Measurements from ENCODE around the gene GABBR2. TPM values are rescaled to one million over a fixed set of nuclear protein-coding genes. Genes with fewer than 3 reads are reported as not detected.

The GABBR2 gene
- total RNA-seq, 1 experiment from 2014 or later, result 0.23 TPM

- CTCF ChIA-PET, result interaction anchor here (0.7 kb wide), 1 partner anchor 419 kb away, joined by 3 read pairs; no protein-coding TSS in a partner anchor
- Mint-ChIP-seq H3K4me3 (ENCODE audit: unreplicated experiment) (no peak overlapping the region), H3K4me1 (ENCODE audit: low read depth, unreplicated experiment) (peaks cover 7% of the 10 kb centered on the region), H3K36me3 (ENCODE audit: insufficient read depth, unreplicated experiment) (no peaks in the 10 kb centered on the region), H3K9me3 (ENCODE audit: unreplicated experiment) (no peaks in the 10 kb centered on the region), H3K27ac (ENCODE audit: unreplicated experiment) (no peak overlapping the region), H3K27me3 (ENCODE audit: insufficient read depth, unreplicated experiment) (no peaks in the 10 kb centered on the region)
- no peaks in the 10 kb centered on the region for H3K36me3 ChIP-seq (ENCODE audit: control insufficient read depth, insufficient read depth, low read length)
- H3K27me3 ChIP-seq (replicated peaks; ENCODE audit: control insufficient read depth, insufficient read depth, low read length), result no peaks in the 10 kb centered on the region
- peak; percentile 54 to 72 for DNase-seq
- POLR2A ChIA-PET, result no interaction called here
- intact Hi-C loops (cut with micrococcal nuclease; ENCODE audit: unreplicated experiment), result loop anchor here (5.0 kb wide), 1 partner anchor 230 kb away; no protein-coding TSS in a partner anchor
- no peaks in the 10 kb centered on the region for H3K9me3 ChIP-seq
- H3K4me3 ChIP-seq (ENCODE audit: low read depth, low read length), result no peak overlapping the region
- BruUV-seq (replicated peaks), result no TSS peak
- H3K4me1 ChIP-seq, result peaks cover 8% of the 10 kb centered on the region
- no peak for TF ChIP-seq CTCF (IDR thresholded peaks at IDR 0.05; ENCODE audit: insufficient read depth in 1 of 2, low read depth in 1 of 2, low read length in 1 of 2, severe bottlenecking in 1 of 2, unreplicated experiment in 1 of 2)
Observed at GRCh38 chr9:98547606-98548005, 161.1 kb downstream of the GABBR2 start.

- Mint-ChIP-seq H3K9me3 (ENCODE audit: unreplicated experiment) (no peaks in the 10 kb centered on the region), H3K27me3 (ENCODE audit: insufficient read depth, unreplicated experiment) (no peaks in the 10 kb centered on the region), H3K4me1 (ENCODE audit: low read depth, unreplicated experiment) (peaks cover 7% of the 10 kb centered on the region), H3K36me3 (ENCODE audit: insufficient read depth, unreplicated experiment) (no peaks in the 10 kb centered on the region), H3K27ac (ENCODE audit: unreplicated experiment) (no peak overlapping the region), H3K4me3 (ENCODE audit: unreplicated experiment) (no peak overlapping the region)
- no TSS peak for BruUV-seq (replicated peaks)
- Histone ChIP-seq H3K36me3 (ENCODE audit: control insufficient read depth, insufficient read depth, low read length) (no peaks in the 10 kb centered on the region), H3K4me3 (ENCODE audit: low read depth, low read length) (no peak overlapping the region), H3K9me3 (no peaks in the 10 kb centered on the region), H3K27me3 (replicated peaks; ENCODE audit: control insufficient read depth, insufficient read depth, low read length) (no peaks in the 10 kb centered on the region; the same call in 1 of the 2 replicates), H3K4me1 (peaks cover 8% of the 10 kb centered on the region)
- ChIA-PET CTCF (no interaction called here), POLR2A (no interaction called here)
- DNase-seq, result no peak
- intact Hi-C loops (cut with micrococcal nuclease; ENCODE audit: unreplicated experiment), result loop anchor here (5.0 kb wide), 1 partner anchor 232 kb away; no protein-coding TSS in a partner anchor
- no peak for TF ChIP-seq CTCF (IDR thresholded peaks at IDR 0.05; ENCODE audit: insufficient read depth in 1 of 2, low read depth in 1 of 2, low read length in 1 of 2, severe bottlenecking in 1 of 2, unreplicated experiment in 1 of 2)
Observed at GRCh38 chr9:98545021-98545420, 163.7 kb downstream of the GABBR2 start.

GRCh38 chr9:98541684-98542230, 167.0 kb downstream of the GABBR2 start:
- H3K9me3 Mint-ChIP-seq (ENCODE audit: unreplicated experiment), result no peaks in the 10 kb centered on the region
- DNase-seq, result no peak
- Histone ChIP-seq H3K4me3 (ENCODE audit: low read depth, low read length) (no peak overlapping the region), H3K27me3 (replicated peaks; ENCODE audit: control insufficient read depth, insufficient read depth, low read length) (no peaks in the 10 kb centered on the region; the same call in 1 of the 2 replicates), H3K4me1 (no peaks in the 10 kb centered on the region), H3K36me3 (ENCODE audit: control insufficient read depth, insufficient read depth, low read length) (no peaks in the 10 kb centered on the region), H3K9me3 (0 out of 2 replicates have a peak, but pooled peaks cover 4% of the 10 kb centered on the region)
- no TSS peak for BruUV-seq (replicated peaks)
- POLR2A ChIA-PET, result no interaction called here
- H3K4me3 Mint-ChIP-seq (ENCODE audit: unreplicated experiment), result no peak overlapping the region
- H3K4me1 Mint-ChIP-seq (ENCODE audit: low read depth, unreplicated experiment), result no peaks in the 10 kb centered on the region
- no peak for TF ChIP-seq CTCF (IDR thresholded peaks at IDR 0.05; ENCODE audit: insufficient read depth in 1 of 2, low read depth in 1 of 2, low read length in 1 of 2, severe bottlenecking in 1 of 2, unreplicated experiment in 1 of 2)
- CTCF ChIA-PET, result no interaction called here
- H3K27me3 Mint-ChIP-seq (ENCODE audit: insufficient read depth, unreplicated experiment), result no peaks in the 10 kb centered on the region
- intact Hi-C loops (cut with micrococcal nuclease; ENCODE audit: unreplicated experiment), result no loop called here
- H3K36me3 Mint-ChIP-seq (ENCODE audit: insufficient read depth, unreplicated experiment), result no peaks in the 10 kb centered on the region
- H3K27ac Mint-ChIP-seq (ENCODE audit: unreplicated experiment), result no peak overlapping the region

All from Caco-2 (cell line).